ENCODE results near the gene PAFAH2.

Gene PAFAH2

DNA sequence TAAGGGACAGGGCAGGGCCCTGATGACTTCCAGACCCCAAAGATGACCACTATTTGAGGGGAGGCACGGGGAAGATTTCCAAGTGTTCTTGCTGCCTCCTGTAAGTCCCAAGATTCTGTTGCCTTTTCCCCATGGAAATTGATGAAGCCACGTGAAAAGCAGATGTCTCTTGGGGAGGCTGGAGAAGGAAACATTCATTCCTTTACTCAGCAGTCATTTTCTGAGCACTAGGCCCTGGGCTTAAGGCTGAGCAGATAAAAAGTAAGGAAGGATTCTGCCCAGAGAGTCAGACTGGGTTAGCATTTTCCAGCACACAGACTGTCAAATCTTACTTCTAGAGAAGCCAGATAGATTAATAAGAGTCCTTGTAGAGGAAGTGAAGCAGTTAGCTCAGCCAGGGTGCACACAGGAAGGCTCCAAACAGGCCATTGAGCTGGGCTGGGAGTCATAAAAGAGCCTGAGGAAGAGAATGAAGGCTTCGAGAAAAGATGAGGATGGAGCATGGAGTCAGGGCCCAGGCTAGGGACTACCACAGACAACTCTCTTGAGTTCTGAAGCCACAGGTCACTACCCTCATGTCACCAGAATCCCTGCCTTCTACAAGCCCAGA, 33.9 kb upstream of the PAFAH2 start:
- DNase-seq (ENCODE audit: low read depth in 1 of 2, low spot score in 1 of 2), result no peak

DNA sequence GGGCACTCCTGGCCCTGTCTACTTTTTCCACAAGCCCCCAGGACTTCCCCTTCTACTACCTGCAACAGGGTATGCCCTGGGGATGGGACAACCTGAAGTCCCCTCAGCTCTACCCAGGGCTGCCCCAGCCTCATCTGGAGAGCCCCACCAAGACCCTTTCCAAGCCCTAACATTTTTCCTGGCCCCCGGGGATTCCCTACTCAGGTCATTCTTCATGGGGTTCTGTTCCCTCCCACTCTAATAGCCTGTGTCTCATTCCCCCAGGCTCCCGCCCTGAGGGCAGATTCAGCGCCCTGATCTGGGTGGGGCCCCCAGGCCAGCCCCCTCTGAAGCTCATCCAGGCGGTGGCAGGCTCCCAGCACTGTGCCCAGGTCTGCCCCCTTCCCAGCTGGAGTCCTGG, 33.3 kb upstream of the PAFAH2 start:
- DNase-seq (ENCODE audit: low read depth in 1 of 2, low spot score in 1 of 2), result no peak

DNA sequence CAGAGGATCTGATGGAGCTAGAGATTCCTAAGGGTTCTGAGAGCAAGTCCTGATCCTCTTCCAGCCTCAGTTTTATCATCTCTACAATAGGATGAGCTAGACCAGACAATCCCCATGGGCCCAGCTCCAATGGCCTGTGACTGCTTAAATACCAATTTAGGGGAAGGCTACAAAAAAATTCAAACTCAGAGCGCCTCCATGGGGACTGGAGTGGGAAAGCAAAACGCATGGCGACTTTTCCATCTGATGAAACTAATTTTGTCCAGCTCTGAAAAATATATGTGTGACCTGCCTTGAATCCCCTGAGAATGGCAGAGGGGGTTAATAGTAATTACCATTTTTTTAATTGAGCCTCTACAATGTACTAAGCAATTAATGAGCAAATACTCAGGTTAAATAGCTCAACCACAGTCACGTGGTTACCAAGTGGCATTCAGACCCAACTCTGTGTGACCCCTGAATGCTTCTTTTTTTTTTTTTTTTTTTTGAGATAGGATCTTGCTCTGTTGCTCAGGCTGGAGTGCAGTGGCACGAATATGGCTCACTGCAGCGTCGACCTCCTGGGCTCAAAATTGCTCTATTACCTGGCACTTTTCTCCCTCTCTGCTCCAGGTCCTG, 32.1 kb upstream of the PAFAH2 start:
- DNase-seq (ENCODE audit: low read depth in 1 of 2, low spot score in 1 of 2), result no peak

DNA sequence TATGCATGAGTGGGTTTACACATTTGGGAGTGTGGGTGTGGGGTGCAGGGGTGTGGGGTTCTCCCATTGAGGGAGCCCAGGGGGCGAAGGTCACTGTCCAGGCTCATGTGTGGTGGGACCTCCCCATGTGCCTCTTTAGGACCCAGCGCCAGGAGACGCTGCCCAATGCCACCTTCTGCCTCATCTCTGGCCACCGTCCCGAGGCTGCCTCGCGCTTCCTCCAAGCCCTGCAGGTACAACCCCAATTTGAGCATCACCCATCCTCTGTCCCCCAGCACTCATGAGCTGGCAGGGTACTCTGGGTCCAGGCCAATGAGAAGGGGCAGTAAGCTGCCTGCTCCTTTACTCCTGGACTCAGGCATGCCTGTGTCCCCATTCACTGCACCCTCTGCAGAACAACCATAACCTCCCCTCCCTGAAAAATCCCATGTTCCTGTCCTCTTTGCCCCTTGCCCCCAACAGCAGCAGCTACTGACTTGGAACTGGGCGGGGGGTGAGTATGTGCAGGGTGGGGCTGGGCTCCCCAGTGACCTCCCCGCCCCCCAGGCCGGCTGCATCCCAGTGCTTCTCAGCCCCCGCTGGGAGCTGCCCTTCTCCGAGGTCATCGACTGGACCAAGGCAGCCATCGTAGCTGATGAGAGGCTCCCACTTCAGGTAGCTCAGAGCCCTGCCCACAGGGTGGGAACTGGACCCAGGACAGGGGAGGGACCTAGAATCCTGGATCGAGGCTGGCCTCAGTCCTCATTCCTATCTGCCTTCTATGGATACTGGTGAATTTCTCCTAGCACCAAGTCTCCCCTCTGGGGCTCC, 31.4 kb upstream of the PAFAH2 start:
- no peak for DNase-seq (ENCODE audit: low read depth in 1 of 2, low spot score in 1 of 2)

DNA sequence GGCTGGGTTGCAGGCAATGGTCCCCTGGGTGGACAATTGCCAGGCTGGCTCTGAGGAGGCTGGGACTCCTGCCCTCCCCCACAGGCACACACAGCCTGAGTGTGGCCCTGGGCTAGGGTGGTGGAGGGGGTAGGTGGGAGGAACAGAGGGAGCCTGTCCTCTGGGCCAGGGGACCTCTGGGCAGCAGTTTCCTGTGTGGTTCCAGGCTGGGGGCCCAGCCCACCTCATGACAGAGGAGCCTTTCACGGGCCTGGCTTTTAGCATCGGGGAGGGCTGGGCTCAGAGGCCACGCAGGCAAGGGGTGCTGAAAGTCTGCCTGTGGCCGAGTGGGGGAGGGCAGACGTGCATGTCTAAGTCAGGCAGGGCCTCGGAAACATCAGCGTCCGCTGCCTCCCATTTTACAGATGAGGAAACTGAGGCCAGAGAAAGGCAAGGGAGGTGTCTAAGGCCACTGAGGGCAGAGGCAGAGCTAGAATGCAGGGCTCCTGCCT, 30.7 kb upstream of the PAFAH2 start:
- no peak for DNase-seq (ENCODE audit: low read depth in 1 of 2, low spot score in 1 of 2)

DNA sequence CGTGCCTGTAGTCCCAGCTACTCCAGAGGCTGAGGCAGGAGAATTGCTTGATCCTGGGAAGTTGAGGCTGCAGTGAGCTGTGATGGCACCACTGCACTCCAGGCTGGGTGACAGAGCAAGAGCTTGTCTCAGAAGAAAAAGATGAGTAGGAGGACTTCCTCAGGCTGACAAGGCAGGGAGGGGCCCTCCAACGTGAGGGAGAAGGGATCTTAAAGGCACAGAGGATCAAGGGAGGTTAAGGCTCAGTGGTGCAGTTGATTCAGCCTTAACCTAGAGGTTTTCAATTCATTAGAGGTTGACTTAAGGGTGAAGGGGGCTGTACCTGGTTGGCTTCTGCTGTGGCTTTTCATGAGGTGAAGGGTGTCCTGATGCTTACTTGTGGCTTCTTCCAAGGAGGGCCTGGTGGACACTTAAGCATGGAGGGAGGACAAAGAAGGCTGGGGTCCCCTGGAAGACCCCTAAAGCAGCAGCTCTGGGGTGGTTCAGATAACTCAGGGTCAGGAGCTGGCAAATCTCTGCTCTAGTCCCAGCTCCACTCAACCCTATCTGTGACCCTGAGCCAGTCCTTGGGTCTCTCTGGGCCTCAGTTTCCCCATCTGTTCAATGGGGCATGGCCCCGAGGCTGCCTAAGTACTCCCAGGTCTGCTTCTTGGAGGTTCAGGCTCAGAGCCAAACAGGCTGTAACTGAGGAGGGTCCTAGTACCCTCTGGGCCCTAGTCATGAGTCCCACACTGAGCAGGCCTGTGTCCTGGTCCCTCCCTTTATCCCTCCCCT, 30.0 kb upstream of the PAFAH2 start:
- no peak for DNase-seq (ENCODE audit: low read depth in 1 of 2, low spot score in 1 of 2)

DNA sequence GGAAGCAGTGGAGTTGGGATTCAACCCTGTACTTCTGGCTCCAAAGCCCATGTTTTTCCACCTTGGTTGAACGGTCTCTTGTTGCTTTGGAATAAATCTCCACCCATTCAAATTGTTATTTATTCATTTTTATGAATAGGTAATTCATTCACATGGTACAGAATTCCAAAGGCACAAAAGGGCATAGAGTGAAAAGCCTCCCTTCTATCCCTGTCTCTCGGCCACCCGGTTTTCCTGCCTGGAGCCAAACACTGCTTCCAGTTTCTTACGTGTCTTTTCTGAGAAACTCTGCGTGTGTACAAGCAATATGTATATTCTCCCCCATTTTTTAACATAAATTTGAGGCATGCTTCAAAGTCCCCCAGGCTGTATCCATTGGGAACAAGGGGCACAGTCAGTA, 27.7 kb upstream of the PAFAH2 start:
- no peak for DNase-seq (ENCODE audit: low read depth in 1 of 2, low spot score in 1 of 2)

DNA sequence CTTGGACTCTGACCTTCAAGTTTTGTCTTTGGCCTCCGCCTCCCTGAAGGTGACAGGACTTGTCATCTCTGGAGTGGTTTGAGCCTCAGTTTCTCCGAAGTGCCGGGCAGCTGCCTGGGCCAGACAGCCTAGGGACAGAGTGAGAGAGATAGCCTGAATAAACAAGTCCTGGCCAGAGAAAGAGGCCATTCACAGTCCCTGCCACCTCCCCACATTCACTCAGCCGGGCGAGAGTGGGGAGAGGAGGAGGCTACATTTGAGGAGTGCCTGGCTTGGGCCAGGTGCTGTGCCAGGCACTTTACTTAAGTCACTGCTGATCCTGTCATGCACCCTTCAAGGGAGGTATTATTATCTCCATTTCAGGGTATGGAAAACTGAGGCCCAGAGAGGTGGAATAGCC, 27.2 kb upstream of the PAFAH2 start:
- DNase-seq (ENCODE audit: low read depth in 1 of 2, low spot score in 1 of 2), result no peak

DNA sequence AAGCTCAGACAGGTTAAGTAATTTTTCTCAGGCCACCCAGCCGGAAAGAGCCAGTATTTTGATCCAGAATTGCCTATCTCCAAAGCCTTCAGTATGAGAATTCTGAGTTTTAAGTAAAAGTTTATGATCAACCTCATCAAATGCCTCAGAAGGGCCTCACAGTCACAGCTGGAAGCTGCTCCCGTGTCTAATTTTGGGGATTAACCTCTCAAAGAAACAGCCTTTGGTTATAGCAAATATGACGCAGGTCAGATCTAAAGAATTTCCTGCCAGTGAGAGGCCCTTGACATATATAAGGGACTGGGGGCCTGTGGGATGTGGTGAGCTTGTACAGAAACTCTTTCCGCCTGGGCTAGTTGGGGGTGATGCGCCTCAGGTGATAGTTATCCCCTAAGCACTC, 26.0 kb upstream of the PAFAH2 start:
- DNase-seq (ENCODE audit: low read depth in 1 of 2, low spot score in 1 of 2), result no peak

DNA sequence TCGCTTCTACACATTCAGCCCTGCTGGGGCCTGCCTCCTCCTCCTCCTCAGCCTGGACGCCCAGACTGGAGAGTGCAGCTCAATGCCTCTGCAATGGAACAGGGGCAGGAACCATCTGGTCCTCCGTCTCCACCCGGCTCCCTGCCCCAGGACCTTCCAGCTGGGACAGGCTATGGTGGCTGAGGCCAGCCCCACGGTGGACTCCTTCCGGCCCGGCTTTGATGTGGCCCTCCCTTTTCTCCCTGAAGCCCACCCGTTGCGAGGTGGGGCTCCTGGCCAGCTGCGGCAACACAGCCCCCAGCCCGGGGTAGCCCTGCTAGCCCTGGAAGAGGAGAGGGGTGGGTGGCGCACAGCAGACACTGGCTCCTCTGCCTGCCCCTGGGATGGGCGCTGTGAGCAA, 25.1 kb upstream of the PAFAH2 start:
- no peak for DNase-seq (ENCODE audit: low read depth in 1 of 2, low spot score in 1 of 2)

DNA sequence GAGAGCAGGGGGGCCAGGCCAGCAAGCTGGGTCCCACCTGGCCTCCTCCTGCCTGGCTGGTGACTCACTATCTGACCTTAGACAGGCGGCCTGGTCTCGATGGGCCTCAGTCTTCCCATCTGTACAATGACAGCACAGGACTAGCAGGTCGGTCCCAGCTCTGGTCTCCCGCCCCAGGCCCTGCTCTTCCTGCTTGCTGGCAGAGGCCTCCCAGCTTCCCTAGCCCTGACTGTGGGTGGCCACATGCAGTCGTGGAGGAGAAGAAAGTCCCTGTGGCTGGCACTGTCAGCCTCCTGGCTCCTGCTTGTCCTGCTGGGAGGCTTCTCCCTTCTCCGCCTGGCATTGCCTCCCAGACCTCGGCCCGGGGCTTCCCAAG, 24.5 kb upstream of the PAFAH2 start:
- DNase-seq (ENCODE audit: low read depth in 1 of 2, low spot score in 1 of 2), result no peak

DNA sequence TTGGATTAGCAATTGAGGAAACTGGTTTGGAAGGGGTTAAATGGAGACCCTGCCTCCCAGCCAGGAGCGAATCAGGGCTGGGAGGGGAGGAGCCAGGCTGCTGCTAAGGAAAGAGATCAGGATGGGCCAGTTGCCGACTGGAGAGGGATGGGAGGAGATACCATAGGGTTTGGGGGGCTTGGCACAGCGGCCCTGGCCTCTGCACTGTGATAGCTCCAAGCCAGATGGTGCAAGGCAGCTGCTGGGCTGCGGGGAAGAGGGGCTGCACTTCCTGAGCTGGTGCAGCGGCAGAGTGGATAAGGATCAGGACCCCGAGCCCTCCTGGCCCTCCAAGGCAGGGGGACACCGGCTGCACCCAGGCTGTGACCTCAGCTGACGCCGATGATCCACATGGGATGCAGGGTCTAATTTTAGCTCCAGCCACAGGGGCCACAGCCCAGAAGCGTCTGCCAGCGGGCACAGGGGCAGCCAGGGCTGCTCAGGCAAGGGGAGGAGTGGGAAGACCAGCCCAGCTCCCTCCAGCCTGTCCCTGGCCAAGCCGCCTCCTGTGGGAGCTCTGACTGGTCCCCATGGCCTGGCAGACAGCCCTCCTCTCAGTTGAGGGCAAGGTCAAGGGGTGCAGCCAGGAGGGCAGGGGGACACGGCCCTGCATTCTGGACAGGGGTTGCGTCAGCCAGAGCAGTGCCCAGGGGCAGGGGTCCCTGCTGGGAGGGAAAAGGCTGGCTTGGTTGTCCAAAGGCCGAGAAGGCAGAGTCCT, 24.0 kb upstream of the PAFAH2 start, which contains the start of gene EXTL1:
TSS of gene EXTL1 (plus strand) at position 129 of the 757 bp plus-strand sequence. CDS start 872 bp downstream, outside the sequence.
- DNase-seq (ENCODE audit: low read depth in 1 of 2, low spot score in 1 of 2), result no peak

DNA sequence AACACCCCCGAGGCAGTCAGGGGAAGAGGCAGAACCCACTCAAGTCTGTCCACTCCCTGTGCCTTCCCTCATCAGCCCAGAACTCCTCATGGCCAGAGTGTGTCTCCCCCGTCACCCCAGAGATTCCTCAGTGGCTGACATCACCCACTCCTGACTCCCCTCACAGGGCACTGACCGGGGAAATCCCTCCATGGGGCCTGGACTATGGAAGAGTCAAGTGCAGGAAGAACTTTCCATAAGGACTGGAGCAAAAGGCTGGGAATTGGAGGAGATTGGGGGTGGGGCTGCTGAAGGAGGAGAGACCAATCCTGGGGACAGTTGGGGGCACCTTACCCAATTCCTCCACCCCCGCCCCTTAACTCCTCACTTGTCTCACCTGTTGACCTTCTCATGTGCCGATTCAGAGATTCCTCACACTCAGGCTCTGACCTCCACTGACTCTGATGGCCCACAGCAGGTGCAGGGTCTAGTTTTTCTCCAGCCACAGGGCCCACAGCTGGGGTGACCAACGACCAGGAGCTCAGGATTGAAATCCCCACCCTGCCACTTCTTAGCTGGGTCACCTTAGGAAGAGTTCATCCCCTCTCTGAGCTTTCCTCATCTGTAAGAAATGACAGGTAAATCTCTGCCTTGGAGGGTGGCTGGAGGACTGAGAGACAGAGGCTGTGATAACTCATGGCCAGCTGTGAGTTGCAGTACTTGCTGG, 23.2 kb upstream of the PAFAH2 start:
- DNase-seq (ENCODE audit: low read depth in 1 of 2, low spot score in 1 of 2), result no peak

DNA sequence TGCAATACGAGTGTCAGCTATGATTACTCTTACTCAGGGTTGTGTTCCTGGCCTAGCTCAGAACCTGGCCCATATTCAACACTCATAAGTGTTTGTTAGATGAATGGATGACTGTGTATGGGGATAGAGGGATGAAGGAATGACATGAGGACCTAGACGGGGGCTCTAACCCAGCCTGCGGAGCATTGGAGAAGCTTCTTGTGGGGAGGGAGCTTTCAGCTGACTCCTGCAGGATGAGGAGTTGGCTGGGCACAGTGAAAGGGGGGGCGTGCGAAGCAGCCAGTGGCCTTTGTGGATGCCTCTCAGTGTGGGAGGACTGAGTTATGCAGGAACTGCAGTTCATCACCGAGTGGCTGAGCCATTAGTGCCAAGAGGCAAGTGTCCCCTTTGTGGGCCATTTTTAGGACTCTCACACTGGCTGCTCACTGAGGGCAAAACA, 22.5 kb upstream of the PAFAH2 start:
- no peak for DNase-seq (ENCODE audit: low read depth in 1 of 2, low spot score in 1 of 2)

DNA sequence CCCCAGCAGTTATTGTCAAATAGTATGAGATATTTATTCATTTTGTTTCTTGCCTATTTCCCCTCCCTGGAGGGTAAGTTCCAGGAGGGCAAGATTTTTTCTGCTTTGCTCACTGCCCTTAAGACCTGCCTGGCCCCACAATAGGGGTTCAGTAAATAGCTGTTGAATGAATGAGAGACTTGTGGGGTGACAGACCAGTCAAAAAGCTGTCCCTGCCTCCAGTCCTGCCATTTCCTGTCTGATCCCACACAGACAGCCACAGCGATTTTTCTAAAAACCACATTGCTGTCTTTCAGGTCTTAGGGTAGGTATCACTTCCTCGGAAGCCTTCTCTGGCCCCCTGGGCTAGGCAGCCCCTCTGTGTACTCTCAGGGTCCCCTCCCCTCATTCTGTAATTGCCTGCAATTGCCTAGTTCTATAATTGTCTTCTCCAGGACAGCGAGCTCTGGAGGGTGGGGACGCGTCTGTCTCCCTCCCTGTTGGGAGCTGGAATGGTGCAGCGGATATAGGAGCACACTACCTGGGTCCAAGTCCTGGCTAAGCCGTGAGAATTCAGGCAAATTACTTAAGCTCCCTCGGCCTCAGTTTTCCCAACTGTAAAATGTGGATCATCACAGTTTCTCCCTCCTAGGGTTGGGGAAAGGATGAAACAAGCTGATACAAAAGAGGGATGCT, 21.9 kb upstream of the PAFAH2 start:
- DNase-seq (ENCODE audit: low read depth in 1 of 2, low spot score in 1 of 2), result no peak

DNA sequence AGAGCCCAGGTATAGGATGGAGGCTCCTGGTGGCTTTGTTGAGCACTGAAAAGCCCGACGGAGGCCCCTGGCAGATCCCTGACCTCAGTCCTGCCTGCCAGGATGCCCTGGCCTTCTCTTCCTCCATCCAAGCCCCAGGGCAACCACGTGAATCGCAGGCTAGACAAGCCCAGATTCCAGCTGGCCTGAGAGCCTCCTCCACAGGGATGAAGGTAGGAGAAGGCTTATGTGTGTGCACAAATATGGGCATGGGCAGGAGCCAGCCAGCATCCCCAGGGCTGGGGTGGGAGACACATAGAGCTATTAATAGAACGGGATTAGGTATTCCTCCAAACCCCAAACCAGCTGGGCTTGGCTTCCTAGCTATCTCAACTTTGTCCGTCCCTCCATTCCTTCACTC, 19.7 kb upstream of the PAFAH2 start:
- DNase-seq (ENCODE audit: low read depth in 1 of 2, low spot score in 1 of 2), result no peak

DNA sequence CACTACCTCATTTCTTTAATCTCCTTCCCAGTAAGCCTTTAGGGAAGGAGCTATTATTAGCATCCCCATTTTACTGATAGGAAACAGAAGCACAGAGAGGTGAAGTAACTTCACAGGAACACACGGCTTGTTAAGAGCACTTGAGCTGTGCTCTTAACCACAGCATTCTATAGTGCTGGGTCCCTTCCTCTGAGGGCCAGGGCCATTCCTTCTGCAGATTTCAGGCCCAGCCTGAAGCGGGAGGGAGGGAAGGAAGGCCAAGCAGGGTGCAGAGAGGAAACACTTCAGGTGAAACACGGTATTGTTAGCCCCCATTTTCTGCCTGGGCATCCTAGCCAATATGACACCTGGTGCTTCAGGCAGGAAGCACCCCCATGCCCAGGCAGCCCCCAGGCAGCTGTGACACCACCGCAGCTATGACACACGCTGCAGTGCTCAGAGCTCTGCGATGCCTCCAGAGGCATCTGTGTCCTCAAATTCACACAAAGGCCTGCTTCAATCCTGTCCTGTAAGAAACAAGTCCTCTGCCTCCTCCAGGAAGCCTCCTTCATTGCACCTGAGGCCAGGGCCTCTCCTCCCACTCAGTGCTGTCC, 19.2 kb upstream of the PAFAH2 start:
- no peak for DNase-seq (ENCODE audit: low read depth in 1 of 2, low spot score in 1 of 2)

DNA sequence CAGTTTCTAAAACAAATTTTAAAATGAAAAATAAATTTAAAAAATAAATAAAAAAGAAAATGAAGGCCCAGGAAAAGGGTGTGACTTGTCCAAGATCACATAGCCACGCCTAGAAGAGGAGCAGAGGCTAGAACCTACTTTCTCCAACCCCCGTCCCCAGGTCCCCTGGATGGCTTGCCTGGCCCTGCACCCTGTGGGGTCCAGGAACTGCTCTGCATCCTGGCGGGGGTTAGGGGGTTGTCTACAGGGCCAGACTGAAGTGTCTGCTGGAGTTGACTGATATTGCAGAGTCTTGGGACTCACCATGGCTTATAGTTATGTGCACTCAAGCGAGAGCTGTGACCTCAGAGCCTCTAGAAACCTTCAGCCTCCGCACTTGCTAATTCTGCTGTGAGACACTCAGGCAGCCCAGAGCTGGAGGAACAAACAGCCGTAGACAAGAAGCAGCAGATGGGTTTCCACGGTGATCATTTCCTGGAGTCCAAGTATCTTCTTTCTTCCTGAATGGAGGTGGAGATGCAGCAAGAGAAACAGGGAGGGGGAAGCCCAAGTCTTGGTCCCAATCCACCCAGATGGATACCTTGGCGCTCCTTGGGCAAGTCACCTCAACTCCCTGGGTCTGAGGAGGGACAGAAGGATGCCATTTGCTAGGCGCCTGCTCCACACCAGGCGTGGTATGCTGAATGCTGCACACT, 18.5 kb upstream of the PAFAH2 start:
- no peak for DNase-seq (ENCODE audit: low read depth in 1 of 2, low spot score in 1 of 2)

DNA sequence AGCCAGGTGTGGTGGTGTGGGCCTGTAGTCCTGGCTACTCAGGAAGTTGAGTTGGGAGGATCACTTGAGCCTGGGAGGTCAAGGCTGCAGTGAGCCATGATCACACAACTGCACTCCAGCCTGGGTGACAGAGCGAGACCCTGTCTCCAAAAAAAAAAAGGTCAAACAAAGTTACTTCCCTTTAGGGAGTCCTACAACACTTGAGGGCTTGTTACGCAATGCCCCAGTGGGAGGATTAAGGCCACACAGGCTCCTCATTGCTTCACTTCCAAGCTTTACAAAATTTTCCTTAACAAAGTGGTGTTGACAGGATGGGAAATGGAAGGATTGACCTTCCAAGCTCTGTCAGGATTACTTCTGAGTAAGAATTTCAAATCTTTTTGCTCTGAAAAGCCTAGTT, 17.5 kb upstream of the PAFAH2 start:
- DNase-seq (ENCODE audit: low read depth in 1 of 2, low spot score in 1 of 2), result no peak

Measured in activated T-helper 1 cell treated with anti-CD3 and anti-CD28 coated beads, Interleukin-2, amount 50 U/mL, for 16 hours (primary cell).